Neuron (in vitro differentiated cells): ENCODE results near the gene NOP14.
"Not testable (repeated sequence)": the region's sequence is repeated elsewhere in the genome, so short reads cannot be mapped to it uniquely, and the experiment has no call there.

Source experiments
- H2AFZ ChIP-seq: one replicate; pipeline ENCODE4 v1.6.1; 2013; ENCODE audit warnings: low read depth, mild to moderate bottlenecking, inconsistent platforms, low read length, moderate library complexity
- H3K27me3 ChIP-seq: one replicate; pipeline ENCODE4 v1.6.1; 2013; ENCODE audit warnings: low read length; ENCODE audit not compliant: insufficient read depth
- H3K36me3 ChIP-seq: one replicate; pipeline ENCODE4 v1.6.1; 2013; ENCODE audit warnings: low read length; ENCODE audit not compliant: insufficient read depth
- H3K4me1 ChIP-seq: one replicate; pipeline ENCODE4 v1.6.1; 2013; ENCODE audit warnings: low read length; ENCODE audit not compliant: insufficient read depth
- H3K4me3 ChIP-seq: 2 replicates; pipeline ENCODE4 v1.5.1; 2013; ENCODE audit warnings: mild to moderate bottlenecking, low read length, moderate library complexity
- H3K9me3 ChIP-seq: one replicate; pipeline ENCODE4 v1.6.1; 2013; ENCODE audit warnings: low read length

NOP14 gene

DNA sequence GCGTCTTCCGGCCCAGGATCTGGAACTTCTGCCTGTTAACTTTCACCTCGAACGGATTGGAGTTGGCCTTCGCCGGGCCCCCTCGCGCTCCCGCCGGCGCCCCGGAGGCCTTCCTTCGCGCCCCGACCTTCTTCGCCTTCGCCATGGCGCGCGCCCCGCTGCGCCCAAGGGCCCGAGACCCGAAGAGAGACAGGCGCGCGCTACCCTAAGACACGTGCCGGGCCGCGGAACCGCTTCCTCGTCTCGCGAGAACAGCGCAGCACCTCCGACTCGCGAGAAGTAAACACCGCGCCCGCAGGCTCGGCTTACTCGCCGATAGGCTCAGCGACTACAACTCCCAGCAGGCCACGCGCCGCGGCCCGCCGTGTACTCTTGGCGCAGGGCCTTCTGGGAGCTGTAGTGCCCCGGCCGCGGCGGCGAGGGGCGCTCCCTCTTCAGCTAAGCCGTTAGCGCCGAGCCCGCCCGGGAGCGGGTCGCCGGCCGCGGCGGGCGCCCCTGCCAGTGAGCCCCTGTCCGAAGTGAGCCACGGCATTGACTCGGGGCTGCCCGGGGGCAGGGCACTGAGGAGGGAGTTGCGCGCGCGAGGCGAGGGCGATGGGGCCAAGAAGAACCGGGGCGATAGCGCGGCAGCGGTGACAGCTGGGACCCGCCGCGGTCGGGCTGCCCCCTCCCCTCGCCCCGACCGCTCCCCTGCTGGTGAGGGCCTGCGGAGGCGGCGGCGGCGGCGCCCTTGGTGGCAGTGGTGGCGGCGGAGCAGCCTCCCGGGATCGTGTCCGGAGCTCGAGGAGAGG, at the start of gene NOP14, which contains the start of gene GRK4:
TSS of gene NOP14 (minus strand) at position 232 of the 791 bp plus-strand sequence. CDS start at position 145, 87 bp downstream.
TSS of gene GRK4 (plus strand) at position 397 of the 791 bp plus-strand sequence. CDS start 500 bp downstream, outside the sequence.
- Histone ChIP-seq H2AFZ (peak within 1 kb of the TSS; percentile 82), H3K27me3 (no peaks in the 10 kb centered on the region), H3K4me1 (peaks cover 25% of the 10 kb centered on the region), H3K9me3 (no peaks in the 10 kb centered on the region), H3K36me3 (no peaks in the 10 kb centered on the region), H3K4me3 (peak within 1 kb of the TSS; percentile 92)

DNA sequence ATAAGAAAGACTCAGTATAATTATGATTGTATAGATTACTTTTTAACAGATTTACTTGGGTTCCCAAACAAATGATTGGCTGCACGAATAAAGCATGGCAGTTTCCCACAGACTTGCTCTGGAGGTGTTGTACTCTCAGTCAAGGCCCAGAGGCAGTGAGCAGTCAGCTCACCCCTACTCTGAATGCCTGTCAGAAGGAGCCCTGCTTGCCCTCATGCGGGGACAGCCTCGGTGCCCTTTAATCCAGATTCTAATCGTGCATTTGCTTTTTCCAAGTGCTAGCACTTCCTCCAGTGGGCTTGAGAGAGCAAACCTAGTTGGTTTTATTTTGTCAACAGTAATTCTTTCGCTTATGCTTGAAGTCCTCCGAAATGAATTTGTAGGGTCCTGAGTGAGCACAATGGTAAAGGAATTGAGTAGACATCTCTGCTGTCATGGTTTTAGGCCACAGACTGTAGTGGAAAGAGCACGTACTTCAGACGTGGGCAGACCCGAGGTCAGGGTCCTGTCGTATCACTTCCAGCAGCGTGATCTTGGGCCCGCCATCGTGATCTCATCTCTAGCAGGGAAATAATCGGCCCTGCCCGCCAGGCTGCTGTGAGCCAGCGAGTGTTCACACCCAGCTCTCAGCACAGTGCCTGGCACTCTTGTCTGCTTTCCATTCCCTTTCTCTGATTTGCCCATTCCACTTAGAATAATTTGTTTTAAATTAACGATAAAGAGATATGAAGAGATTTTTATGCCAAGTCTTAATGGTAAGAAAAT, 48.4 kb upstream of the NOP14 start:
- no peak overlapping the region for H3K4me3 ChIP-seq
- H2AFZ ChIP-seq: no peak overlapping the region
- H3K27me3 ChIP-seq: no peaks in the 10 kb centered on the region
- no peaks in the 10 kb centered on the region for H3K9me3 ChIP-seq
- peaks cover 7% of the 10 kb centered on the region for H3K4me1 ChIP-seq
- H3K36me3 ChIP-seq: no peaks in the 10 kb centered on the region

DNA sequence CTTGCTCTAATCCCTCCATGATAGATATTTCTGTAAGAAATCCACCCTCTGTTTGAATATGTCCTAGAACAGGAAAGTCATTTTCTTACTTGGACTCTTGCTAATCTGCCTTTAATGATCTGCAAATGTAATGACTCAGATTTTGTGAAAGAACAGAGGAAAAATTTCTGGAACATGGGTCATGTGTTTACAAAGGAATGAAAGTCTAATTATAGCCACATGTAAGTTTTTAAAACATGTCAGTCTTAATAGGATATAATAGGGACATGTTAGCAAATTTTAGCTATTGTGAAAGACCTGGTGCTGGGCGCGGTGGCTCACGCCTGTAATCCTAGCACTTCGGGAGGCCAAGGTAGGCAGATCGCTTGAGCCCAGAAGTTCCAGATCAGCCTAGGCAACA, 47.8 kb upstream of the NOP14 start:
- peaks cover 7% of the 10 kb centered on the region for H3K4me1 ChIP-seq
- H3K27me3 ChIP-seq: no peaks in the 10 kb centered on the region
- H3K9me3 ChIP-seq: no peaks in the 10 kb centered on the region
- no peak overlapping the region for H3K4me3 ChIP-seq
- H2AFZ ChIP-seq: no peak overlapping the region
- no peaks in the 10 kb centered on the region for H3K36me3 ChIP-seq

DNA sequence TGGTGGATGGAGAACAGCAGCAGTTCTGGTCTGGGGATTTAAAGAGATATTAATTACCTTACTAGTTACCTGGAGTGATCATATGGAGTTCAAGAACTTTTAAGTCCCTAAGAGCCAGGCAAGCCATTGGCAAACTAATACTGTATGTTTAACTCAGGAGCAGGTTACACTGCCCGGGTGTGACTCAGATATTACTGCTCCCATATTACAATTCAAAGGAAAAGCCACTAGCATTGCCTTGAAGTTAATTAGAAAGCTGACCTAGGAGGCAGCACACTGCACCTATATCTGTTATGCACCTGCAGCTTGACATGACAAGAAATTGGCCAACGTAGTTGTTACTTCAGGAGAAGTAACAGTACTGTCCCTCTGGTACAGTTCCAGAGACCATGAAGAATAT, 47.4 kb upstream of the NOP14 start:
- no peaks in the 10 kb centered on the region for H3K9me3 ChIP-seq
- H2AFZ ChIP-seq: no peak overlapping the region
- H3K4me3 ChIP-seq: no peak overlapping the region

DNA sequence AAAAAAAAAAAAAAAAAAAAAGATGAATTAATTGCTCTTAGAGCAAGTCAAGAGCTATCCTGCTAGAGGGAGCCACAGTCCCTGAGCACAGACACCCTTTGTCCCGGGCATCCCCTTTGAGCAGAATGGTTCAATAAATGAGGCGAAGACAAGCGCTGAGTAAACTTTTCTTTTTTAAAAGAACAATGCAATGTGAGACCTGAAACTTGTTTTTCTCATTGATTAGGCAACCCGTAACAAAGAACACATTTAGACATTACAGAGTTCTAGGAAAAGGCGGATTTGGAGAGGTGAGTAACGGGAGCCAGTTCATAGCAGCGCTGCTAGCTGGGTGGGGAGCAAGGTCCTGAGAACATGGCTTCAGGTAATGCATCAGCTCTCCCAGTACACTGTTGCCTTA, 46.2 kb upstream of the NOP14 start:
- Histone ChIP-seq H3K9me3 (no peaks in the 10 kb centered on the region), H3K4me3 (no peak overlapping the region), H3K36me3 (no peaks in the 10 kb centered on the region), H3K4me1 (peaks cover 7% of the 10 kb centered on the region), H2AFZ (no peak overlapping the region), H3K27me3 (no peaks in the 10 kb centered on the region)

More for the DNA sequence above, 47.4 kb upstream of the NOP14 start:
- H3K4me1 ChIP-seq: peaks cover 7% of the 10 kb centered on the region
- H3K36me3 ChIP-seq: no peaks in the 10 kb centered on the region
- H3K27me3 ChIP-seq: no peaks in the 10 kb centered on the region

DNA sequence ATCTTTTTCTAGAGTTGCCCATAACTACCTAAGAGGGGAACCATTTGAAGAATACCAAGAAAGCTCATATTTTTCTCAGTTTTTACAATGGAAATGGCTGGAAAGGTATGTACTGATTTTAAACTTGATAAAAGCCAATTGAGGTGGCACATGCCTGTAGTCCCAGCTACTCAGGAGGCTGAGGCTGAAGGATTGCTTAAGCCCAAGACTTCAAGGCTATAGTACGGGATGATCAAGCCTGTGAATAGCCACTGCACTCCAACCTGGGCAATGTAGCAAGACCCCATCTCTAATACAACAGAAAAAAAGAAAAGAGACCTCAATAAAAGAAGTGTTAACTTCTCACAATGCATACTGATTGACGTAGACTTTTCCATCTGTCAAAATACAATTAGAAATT, 44.5 kb upstream of the NOP14 start:
- H3K9me3 ChIP-seq: no peaks in the 10 kb centered on the region
- H2AFZ ChIP-seq: no peak overlapping the region
- H3K4me1 ChIP-seq: no peaks in the 10 kb centered on the region
- no peak overlapping the region for H3K4me3 ChIP-seq
- H3K36me3 ChIP-seq: no peaks in the 10 kb centered on the region
- H3K27me3 ChIP-seq: no peaks in the 10 kb centered on the region

DNA sequence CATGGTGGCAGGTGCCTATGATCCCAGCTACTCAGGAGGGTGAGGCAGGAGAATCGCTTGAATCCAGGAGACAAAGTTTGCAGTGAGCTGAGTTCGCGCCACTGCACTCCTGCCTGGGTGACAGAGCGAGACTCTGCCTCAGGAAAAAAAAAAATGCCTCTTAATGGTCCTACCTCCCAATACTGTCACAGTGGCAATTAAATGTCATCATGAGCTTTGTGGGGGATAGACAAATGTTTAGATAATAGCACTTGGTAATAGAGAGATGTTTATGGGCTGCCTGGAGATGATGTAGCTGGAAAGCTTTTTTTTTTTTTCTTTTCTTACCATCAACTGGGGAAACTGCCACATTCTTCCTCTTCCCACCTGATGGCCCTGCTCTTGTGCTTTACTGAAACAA, 33.2 kb upstream of the NOP14 start:
- Histone ChIP-seq H3K4me1 (no peaks in the 10 kb centered on the region), H3K36me3 (no peaks in the 10 kb centered on the region), H3K4me3 (no peak overlapping the region), H3K27me3 (no peaks in the 10 kb centered on the region), H2AFZ (no peak overlapping the region), H3K9me3 (no peaks in the 10 kb centered on the region)

DNA sequence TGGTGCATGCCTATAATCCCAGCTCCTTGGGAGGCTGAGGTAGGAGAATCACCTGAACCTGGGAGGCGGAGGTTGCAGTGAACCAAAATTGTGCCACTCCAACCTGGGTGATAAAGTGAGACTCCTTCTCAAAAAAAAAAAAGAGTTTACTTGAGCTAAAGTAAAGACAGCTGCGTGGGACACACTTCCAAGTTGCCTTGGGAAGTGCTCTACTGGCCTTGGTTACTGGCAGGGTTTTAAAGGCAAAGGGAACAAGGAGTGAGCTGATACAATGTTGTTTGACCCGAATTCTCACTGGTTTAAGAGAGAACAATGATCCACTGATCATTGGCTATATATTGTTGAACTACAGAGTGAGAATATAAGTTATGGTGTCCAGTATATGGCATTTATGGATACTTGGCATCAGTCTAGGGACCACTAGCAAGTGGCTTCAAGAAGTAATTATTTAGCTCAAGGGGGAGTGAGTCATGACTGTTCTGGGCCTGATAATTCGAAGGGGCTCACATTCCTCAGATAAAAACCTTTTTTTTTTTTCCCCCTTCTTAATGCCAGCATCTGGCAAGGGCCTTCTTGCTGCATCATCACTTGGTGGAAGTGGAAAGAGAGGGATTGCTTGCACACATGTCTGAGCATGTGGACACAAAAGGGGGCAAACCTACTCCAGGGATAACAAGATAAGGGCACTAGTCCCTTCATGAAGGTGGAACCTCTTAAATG, 32.5 kb upstream of the NOP14 start:
- Histone ChIP-seq H3K27me3 (no peaks in the 10 kb centered on the region), H3K4me3 (no peak overlapping the region), H3K9me3 (no peaks in the 10 kb centered on the region), H3K36me3 (no peaks in the 10 kb centered on the region), H3K4me1 (no peaks in the 10 kb centered on the region), H2AFZ (no peak overlapping the region)

DNA sequence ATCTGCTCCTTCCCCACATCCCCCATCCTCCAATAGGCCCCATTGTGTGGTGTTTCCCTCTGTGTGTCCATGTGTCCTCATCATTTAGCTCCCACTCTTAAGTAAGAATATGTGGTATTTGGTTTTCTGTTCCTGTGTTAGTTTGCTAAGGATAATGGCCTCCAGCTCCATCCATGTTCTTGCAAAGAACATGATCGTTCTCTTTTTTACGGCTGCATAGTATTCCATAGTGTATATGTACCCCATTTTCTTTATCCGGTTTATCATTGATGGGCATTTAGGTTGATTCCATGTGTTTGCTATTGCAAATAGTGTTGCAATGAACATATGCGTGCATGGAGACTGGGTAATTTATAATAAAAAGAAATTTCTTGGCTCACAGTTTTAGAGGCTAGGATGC, 31.7 kb upstream of the NOP14 start:
- Histone ChIP-seq H3K4me1 (no peaks in the 10 kb centered on the region), H3K4me3 (no peak overlapping the region), H3K9me3 (no peaks in the 10 kb centered on the region), H3K36me3 (no peaks in the 10 kb centered on the region), H3K27me3 (no peaks in the 10 kb centered on the region), H2AFZ (no peak overlapping the region)

DNA sequence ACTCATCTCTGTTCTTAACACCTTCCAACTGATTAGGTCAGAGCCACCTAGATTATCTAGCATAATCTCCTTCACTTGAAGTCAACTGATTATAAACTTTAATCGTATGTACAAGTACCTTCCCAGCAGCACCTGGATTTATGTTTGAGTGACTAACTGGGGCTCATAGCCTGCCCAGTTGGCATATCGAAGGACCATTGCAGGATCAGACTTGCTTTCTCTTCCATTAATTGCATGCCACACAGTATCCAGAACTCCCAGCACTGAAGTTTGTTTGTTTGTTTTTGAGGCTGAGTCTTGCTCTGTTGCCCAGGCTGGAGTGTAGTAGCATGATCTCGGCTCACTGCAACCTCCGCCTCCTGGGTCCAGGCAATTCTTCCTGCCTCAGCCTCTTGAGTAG, 28.0 kb upstream of the NOP14 start:
- Histone ChIP-seq H3K9me3 (no peaks in the 10 kb centered on the region), H3K4me3 (no peak overlapping the region), H2AFZ (no peak overlapping the region), H3K4me1 (no peaks in the 10 kb centered on the region), H3K27me3 (no peaks in the 10 kb centered on the region), H3K36me3 (no peaks in the 10 kb centered on the region)

DNA sequence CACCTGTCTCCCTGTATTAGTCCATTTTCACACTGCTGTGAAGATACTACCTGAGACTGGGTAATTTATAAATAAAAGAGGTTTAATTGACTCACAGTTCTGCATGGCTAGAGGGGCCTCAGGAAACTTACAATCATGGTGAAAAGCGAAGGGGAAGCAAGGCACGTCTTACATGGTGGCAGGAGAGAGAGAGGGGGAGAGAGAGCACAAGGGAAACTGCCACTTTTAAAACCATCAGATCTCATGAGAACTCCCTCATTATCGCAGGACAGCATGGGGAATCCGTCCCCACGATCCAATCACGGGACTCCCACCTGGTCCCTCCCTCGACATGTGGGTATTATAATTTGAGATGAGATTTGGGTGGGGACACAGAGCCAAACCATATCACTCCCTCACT, 20.5 kb upstream of the NOP14 start:
- H3K36me3 ChIP-seq, H3K4me3 ChIP-seq: not testable (repeated sequence)

DNA sequence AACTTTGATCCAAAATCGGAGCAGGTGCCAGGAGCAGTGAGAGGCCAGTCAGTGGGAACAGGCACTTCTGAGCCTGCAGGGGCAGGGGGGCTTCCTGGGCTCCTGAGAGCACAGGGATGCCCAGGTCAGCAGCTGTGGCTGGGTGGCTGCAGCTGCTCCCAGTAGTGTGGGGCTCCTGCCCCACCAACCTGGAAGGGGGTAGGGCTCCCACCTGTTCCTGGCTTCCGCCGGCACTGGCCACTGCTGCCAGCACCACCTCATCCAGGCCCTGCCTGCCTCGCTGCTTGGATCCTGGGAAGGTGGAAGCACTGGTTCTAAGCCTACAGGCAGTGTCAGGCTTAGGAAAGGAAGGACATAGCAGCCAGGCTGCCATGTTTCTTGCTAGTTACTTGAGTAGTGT, 18.8 kb upstream of the NOP14 start:
- Histone ChIP-seq H3K27me3 (no peaks in the 10 kb centered on the region), H3K36me3 (no peaks in the 10 kb centered on the region), H2AFZ (no peak overlapping the region), H3K4me1 (no peaks in the 10 kb centered on the region), H3K4me3 (no peak overlapping the region), H3K9me3 (peaks cover 18% of the 10 kb centered on the region)

More for the DNA sequence above, 20.5 kb upstream of the NOP14 start:
- not testable (repeated sequence) for H2AFZ ChIP-seq, H3K27me3 ChIP-seq, H3K4me1 ChIP-seq
- H3K9me3 ChIP-seq: peaks cover 18% of the 10 kb centered on the region

DNA sequence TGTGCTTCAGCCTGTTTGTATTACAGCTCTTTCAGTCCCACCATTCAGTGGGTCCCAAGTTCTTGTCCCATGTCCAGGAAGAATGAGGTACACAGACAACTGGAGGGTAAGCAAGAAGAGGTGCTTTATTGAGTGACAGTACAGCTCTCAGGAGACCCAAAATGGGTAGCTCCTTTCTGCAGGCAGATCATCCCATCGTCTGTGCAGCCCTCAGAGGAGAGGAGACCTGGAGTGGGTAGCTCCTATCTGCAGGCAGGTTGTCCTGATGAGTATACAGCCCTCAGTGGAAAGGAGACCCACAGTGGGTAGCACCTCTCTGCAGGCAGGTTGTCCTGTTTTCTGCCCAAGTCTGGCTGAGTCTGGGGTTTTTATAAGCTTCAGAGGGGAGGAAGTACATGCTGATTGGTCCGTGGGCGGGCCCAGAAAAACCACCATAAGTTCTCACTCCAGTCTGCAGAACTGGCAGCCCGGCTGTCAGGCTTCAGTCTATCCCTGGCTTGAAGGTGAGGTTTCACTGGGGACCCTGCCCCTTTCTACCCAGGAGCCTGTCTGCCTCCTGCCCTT, 18.1 kb upstream of the NOP14 start:
- Histone ChIP-seq H3K9me3 (peaks cover 18% of the 10 kb centered on the region), H3K4me1 (no peaks in the 10 kb centered on the region), H2AFZ (no peak overlapping the region), H3K36me3 (no peaks in the 10 kb centered on the region), H3K27me3 (no peaks in the 10 kb centered on the region), H3K4me3 (no peak overlapping the region)
